Panc1 (cell line): ENCODE data around the gene TSC1. TPM values are rescaled to one million over a fixed set of nuclear protein-coding genes. Genes with fewer than 3 reads are reported as not detected.

ENCODE experiments used
- ATAC-seq: fragments of 200-7000 bp; cut with Tn5 transposase; 2 replicates; pipeline ENCODE4 v1.9.1; 2020; ENCODE audit warnings: mild to moderate bottlenecking, moderate library complexity
- Bru-seq: library from RNA; stranded (reverse); fragments of 400-500 nt; gene quantifications from one replicate; lab custom pipeline; 2021; lab: Mats Ljungman, UMichigan
- BruChase-seq, 2 experiments: library from RNA; stranded (reverse); fragments of 400-500 nt; gene quantifications; one replicate each; lab custom pipeline; 2021; lab: Mats Ljungman, UMichigan
- BruUV-seq: library from RNA; stranded (reverse); fragments of 400-500 nt; replicated peaks from 2 replicates; lab custom pipeline; 2021; lab: Mats Ljungman, UMichigan
- CTCF ChIA-PET: fragments of 300-600 bp; sonication (Branson Sonifier 250); formaldehyde crosslinking; loops from one replicate; lab custom pipeline; 2022; ENCODE audit warnings: antibody characterized with exemption; lab: Charles Lee
- POLR2A ChIA-PET: fragments of 300-600 bp; sonication (Branson Sonifier 250); formaldehyde crosslinking; loops from one replicate; lab custom pipeline; 2022; ENCODE audit warnings: antibody characterized with exemption; lab: Charles Lee
- DNase-seq: peaks from one replicate; pipeline ENCODE4 v3.0.0-alpha.2; 2010; ENCODE audit warnings: low read depth, low spot score
- H3K27ac ChIP-seq: 2 replicates; pipeline ENCODE4 v1.5.1; 2011; ENCODE audit warnings: mild to moderate bottlenecking, low read length, inconsistent platforms
- H3K27me3 ChIP-seq: fragments of 200-500 bp; sonication (Bioruptor generic); 2 replicates; pipeline ENCODE4 v1.6.0; 2014; ENCODE audit warnings: low read length, inconsistent platforms; ENCODE audit not compliant: control insufficient read depth, insufficient read depth
- H3K36me3 ChIP-seq: fragments of 200-500 bp; sonication (Bioruptor generic); 2 replicates; pipeline ENCODE4 v1.5.1; 2014; ENCODE audit warnings: inconsistent platforms, mild to moderate bottlenecking, low read length, moderate library complexity; ENCODE audit not compliant: control insufficient read depth, insufficient read depth
- H3K4me1 ChIP-seq: 2 replicates; pipeline ENCODE4 v1.5.1; 2011; ENCODE audit warnings: inconsistent platforms, mild to moderate bottlenecking, low read length, moderate library complexity; ENCODE audit not compliant: control insufficient read depth, insufficient read depth
- H3K4me3 ChIP-seq, 2 experiments: 2 replicates each; pipeline ENCODE4 v1.5.1; 2011 to 2012; ENCODE audit warnings: low read depth in 2 of 2, low read length in 2 of 2, mild to moderate bottlenecking in 2 of 2, inconsistent platforms in 1 of 2, moderate library complexity in 1 of 2
- H3K9me3 ChIP-seq: fragments of 200-500 bp; sonication (Bioruptor generic); 2 replicates; pipeline ENCODE4 v1.5.1; 2014; ENCODE audit warnings: low read depth, mild to moderate bottlenecking, inconsistent platforms, low read length, moderate library complexity; ENCODE audit not compliant: control insufficient read depth, insufficient read depth
- POLR2AphosphoS5 ChIP-seq: IDR thresholded peaks from 2 replicates; pipeline ENCODE4 v1.6.1; 2012; ENCODE audit warnings: mild to moderate bottlenecking, low read depth, low read length, moderate library complexity
- SIN3A ChIP-seq: IDR thresholded peaks from 2 replicates; pipeline ENCODE4 v1.6.1; 2012; ENCODE audit warnings: low read depth, mild to moderate bottlenecking, low read length, moderate library complexity, borderline replicate concordance; ENCODE audit not compliant: insufficient read depth
- TCF7L2 ChIP-seq: IDR thresholded peaks from 2 replicates; pipeline ENCODE4 v1.6.1; 2011; ENCODE audit warnings: mild to moderate bottlenecking, low read depth, low read length, inconsistent platforms
- in situ Hi-C: cut with HindIII; loops from 2 replicates; pipeline ENCODE4 v1.10.0; 2016; ENCODE audit warnings: low sequenced_read_pairs, low pct_unique_long_range_greater_than_20kb
- intact Hi-C: fragments of 100-400 bp; cut with micrococcal nuclease; formaldehyde crosslinking; loops from one replicate; pipeline ENCODE4 v1.10.0; 2022; ENCODE audit not compliant: unreplicated experiment
- long read RNA-seq: library from polyadenylated mRNA; unstranded; transcript quantifications from one replicate; pipeline ENCODE4 v2.0.0, GENCODE V29; 2021; ENCODE audit not compliant: unreplicated experiment
- polyA plus RNA-seq: library from polyadenylated mRNA; unstranded; fragments of >200 nt; gene quantifications from one replicate; pipeline ENCODE4 v1.2.1, GENCODE V29; 2012; ENCODE audit warnings: missing spikeins; ENCODE audit not compliant: insufficient read length
- total RNA-seq: library from RNA; stranded (reverse); gene quantifications from one replicate; pipeline ENCODE4 v1.2.1, GENCODE V29; 2021; ENCODE audit not compliant: unreplicated experiment
- TF ChIP-seq, protein P1 (sequence below), 2 experiments: IDR thresholded peaks; 2 replicates each; pipeline ENCODE4 v1.6.1; 2011 to 2012; ENCODE audit warnings: low read depth in 2 of 2, control low read depth in 1 of 2, low read length in 1 of 2, mild to moderate bottlenecking in 1 of 2, moderate library complexity in 1 of 2; ENCODE audit not compliant: insufficient read depth in 1 of 2
- TF ChIP-seq, protein P2 (sequence below): fragments of 450-650 bp; IDR thresholded peaks from 2 replicates; pipeline ENCODE4 v1.5.1; 2017; ENCODE audit warnings: mild to moderate bottlenecking

Gene TSC1
- 27.4 TPM for total RNA-seq
- 12.7 TPM for polyA plus RNA-seq
- Bru-seq, nascent RNA, result percentile 70 among the genes with signal in this experiment
- BruChase-seq, experiment 1, labeled RNA remaining after a 2-hour chase, result percentile 78 among the genes with signal in this experiment
- percentile 75 among the genes with signal in this experiment for BruChase-seq, experiment 2, labeled RNA remaining after a 6-hour chase
- long read RNA-seq, partial matches to known transcripts, result 3 of 27 reads
- long read RNA-seq, other reads (novel, unspliced or antisense), result 24 of 27 reads

DNA sequence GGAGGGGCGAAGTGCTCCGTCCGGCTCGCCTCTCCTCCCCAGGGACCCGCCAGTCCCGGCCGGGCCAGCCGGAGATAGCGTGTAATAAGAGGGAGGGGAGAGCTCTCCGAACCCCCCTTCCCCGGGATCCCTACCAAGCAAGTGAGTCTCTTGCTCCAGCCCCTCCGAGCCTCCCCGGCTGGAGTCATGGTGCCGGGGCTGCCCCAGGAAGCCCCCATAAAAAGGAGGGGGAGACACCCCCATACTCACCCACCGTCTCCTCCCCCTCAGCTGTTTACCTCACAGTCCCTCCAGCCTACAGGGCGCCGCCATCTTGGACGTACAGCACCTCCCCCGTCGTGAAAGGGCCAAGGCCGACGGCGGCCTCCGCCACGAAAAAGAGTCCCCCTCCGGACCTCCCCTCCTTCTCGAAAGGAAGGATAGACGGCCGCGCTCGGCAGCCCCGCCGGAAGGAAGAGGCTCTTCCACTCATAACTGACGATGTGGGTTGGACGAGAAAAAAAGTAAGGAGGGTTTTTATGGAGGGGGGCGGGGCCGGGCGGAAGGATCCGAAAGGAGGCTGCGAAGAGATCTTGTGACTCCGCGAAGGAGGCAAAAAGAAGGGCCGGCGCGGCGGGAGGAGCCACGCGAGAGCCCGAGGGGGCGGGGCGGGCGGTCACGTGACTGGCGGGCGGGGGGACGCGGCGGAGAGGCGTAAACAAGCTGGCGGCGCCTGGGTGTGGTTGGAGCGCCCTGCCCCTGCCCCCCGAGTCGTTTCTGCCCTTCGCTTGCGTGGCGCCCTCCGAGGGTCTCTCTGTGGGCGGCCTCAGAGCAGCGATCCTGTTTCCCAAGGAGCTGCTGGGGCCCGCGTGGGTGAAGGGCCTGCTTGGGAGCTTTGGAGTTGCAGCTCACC lies at the start of gene TSC1:
Gene TSC1, minus strand, starts transcription at position 323 of the 892 bp plus-strand sequence. CDS start 15,744 bp downstream, outside the sequence.
- TF ChIP-seq SIN3A, result 0 out of 2 replicates have a peak, but pooled peaks have one; percentile 54
- TF ChIP-seq, protein P1, sequence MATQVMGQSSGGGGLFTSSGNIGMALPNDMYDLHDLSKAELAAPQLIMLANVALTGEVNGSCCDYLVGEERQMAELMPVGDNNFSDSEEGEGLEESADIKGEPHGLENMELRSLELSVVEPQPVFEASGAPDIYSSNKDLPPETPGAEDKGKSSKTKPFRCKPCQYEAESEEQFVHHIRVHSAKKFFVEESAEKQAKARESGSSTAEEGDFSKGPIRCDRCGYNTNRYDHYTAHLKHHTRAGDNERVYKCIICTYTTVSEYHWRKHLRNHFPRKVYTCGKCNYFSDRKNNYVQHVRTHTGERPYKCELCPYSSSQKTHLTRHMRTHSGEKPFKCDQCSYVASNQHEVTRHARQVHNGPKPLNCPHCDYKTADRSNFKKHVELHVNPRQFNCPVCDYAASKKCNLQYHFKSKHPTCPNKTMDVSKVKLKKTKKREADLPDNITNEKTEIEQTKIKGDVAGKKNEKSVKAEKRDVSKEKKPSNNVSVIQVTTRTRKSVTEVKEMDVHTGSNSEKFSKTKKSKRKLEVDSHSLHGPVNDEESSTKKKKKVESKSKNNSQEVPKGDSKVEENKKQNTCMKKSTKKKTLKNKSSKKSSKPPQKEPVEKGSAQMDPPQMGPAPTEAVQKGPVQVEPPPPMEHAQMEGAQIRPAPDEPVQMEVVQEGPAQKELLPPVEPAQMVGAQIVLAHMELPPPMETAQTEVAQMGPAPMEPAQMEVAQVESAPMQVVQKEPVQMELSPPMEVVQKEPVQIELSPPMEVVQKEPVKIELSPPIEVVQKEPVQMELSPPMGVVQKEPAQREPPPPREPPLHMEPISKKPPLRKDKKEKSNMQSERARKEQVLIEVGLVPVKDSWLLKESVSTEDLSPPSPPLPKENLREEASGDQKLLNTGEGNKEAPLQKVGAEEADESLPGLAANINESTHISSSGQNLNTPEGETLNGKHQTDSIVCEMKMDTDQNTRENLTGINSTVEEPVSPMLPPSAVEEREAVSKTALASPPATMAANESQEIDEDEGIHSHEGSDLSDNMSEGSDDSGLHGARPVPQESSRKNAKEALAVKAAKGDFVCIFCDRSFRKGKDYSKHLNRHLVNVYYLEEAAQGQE (IDR thresholded peaks at IDR 0.05; ENCODE audit: insufficient read depth in 1 of 2, low read depth in 2 of 2, low read length in 1 of 2), result 0 out of 4 replicates have a peak, but pooled peaks of 1 of the 2 experiments have one; percentile 26
- TF ChIP-seq, protein P2, sequence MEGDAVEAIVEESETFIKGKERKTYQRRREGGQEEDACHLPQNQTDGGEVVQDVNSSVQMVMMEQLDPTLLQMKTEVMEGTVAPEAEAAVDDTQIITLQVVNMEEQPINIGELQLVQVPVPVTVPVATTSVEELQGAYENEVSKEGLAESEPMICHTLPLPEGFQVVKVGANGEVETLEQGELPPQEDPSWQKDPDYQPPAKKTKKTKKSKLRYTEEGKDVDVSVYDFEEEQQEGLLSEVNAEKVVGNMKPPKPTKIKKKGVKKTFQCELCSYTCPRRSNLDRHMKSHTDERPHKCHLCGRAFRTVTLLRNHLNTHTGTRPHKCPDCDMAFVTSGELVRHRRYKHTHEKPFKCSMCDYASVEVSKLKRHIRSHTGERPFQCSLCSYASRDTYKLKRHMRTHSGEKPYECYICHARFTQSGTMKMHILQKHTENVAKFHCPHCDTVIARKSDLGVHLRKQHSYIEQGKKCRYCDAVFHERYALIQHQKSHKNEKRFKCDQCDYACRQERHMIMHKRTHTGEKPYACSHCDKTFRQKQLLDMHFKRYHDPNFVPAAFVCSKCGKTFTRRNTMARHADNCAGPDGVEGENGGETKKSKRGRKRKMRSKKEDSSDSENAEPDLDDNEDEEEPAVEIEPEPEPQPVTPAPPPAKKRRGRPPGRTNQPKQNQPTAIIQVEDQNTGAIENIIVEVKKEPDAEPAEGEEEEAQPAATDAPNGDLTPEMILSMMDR, result no peak
- no peak; the same call in 1 of the 2 replicates for TF ChIP-seq POLR2AphosphoS5
- peak; percentile 54 for TF ChIP-seq TCF7L2
- Histone ChIP-seq H3K4me3 (peak within 1 kb of the TSS; percentile 84 to 93), H3K36me3 (peaks cover 4% of the 10 kb centered on the region; the same call in 1 of the 2 replicates), H3K4me1 (peaks cover 12% of the 10 kb centered on the region), H3K27ac (peak within 1 kb of the TSS; percentile 82), H3K9me3 (no peaks in the 10 kb centered on the region), H3K27me3 (no peaks in the 10 kb centered on the region)
- ATAC-seq, result peak; percentile 94
- ChIA-PET POLR2A (no interaction called here), CTCF (interaction anchor here (0.6 to 0.8 kb wide), 2 partner anchors 132 to 203 kb away, joined by 3 to 4 read pairs; no protein-coding TSS in a partner anchor)
- no TSS peak for BruUV-seq
- intact Hi-C loops (no loop called here), in situ Hi-C loops (no loop called here)
- DNase-seq, result peak; percentile 28

DNA sequence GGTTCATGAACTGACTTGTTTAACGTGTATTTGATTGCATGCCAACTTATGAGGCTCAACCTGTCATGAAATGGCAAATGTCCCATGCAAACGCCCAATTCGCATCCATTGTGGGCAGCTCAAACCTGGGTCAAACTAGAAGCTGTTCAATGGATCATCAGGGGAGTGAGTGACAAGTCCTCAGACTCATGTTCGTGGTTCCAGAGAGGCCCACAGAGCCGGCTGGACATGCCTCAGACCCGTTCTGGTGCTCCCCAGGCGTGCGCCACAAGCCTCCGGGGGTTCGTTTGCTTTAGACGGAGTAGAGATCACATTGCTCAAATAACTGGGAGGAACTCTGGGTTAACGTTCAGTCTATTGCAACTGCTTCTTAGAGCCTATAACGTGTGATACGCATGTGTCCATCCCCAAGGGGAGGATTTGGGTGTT lies 49.1 kb upstream of the TSC1 start:
- no peaks in the 10 kb centered on the region for H3K9me3 ChIP-seq
- no peaks in the 10 kb centered on the region for H3K4me1 ChIP-seq
- H3K27me3 ChIP-seq, result no peaks in the 10 kb centered on the region
- in situ Hi-C loops, result no loop called here
- CTCF ChIA-PET, result no interaction called here
- intact Hi-C loops, result no loop called here
- POLR2A ChIA-PET, result no interaction called here
- H3K4me3 ChIP-seq, result no peak overlapping the region
- DNase-seq, result no peak
- no TSS peak for BruUV-seq
- no peak overlapping the region for H3K27ac ChIP-seq
- H3K36me3 ChIP-seq, result no peaks in the 10 kb centered on the region
- ATAC-seq, result no peak
- TF ChIP-seq, protein P2, result no peak
- TF ChIP-seq POLR2AphosphoS5 (no peak), SIN3A (no peak)
- TF ChIP-seq, protein P1 (IDR thresholded peaks at IDR 0.05; ENCODE audit: insufficient read depth in 1 of 2, low read depth in 2 of 2, low read length in 1 of 2), result no peak
